ENCODE measurements around the gene MRAS. TPM values are rescaled to one million over a fixed set of nuclear protein-coding genes. Genes with fewer than 3 reads are reported as not detected.
A peak's percentile ranks its signal among the peaks of the same experiment; 100 is the strongest.
"Not testable (repeated sequence)": the region's sequence is repeated elsewhere in the genome, so short reads cannot be mapped to it uniquely, and the experiment has no call there.

Gene MRAS
- total RNA-seq, 1 experiment from 2014 or later = 2.4 TPM

DNA sequence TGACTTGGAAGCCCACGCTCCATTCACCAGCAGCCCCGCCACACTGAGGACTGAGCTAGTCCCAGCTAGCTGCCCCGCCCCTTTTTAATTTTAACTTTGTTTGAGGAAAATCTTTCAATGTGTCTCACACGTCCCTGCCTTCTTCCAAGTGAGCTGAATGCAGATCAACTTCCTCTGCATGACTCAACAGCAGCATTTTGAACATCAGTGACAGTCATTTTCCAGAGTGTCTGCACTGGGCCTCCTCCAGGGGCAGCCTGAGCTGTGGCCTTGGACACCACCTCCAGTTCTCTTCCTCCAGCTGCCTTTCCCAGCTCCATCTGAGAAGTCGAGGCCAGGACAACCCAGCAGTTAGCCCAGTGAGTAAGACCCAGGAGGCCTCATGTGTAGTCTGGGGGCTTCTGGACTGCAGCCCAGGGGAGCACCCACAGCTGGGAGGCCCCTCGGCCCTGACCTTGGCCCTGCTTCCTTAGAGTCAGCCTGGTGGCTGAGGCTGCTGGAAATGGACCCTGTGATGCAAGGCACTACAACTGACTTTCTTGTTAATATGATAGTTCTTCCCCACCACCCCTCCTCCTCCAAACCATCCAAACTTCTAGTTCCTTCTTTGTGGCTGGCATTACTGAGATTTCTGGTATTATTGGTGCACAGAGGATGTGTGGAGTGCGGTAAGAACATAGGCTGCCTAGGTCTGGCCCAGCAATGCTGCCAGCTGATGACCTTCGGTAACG, 64.6 kb downstream of the MRAS start:
- ChIA-PET CTCF (interaction anchor here (0.5 kb wide), 1 partner anchor 539 kb away, joined by 10 read pairs; no protein-coding TSS in a partner anchor), POLR2A (ENCODE audit: unreplicated experiment) (interaction anchor here (0.6 kb wide), 2 partner anchors 196 to 888 kb away, joined by 3 read pairs; partner anchors contain the start of gene FAIM)
- Histone ChIP-seq H3K9me2 (ENCODE audit: insufficient read depth) (no peaks in the 10 kb centered on the region), H3K9me3 (ENCODE audit: insufficient read depth, low read depth) (no peaks in the 10 kb centered on the region), H3K27ac (no peak overlapping the region), H2AFZ (no peak overlapping the region), H3F3A (ENCODE audit: insufficient read depth, low read depth) (no peaks in the 10 kb centered on the region), H3K4me2 (no peak overlapping the region), H3K4me3 (no peak overlapping the region), H3K27me3 (ENCODE audit: insufficient read depth, low read depth) (no peaks in the 10 kb centered on the region), H3K36me3 (ENCODE audit: low read depth) (no peaks in the 10 kb centered on the region), H3K4me1 (replicated peaks; ENCODE audit: insufficient read depth) (no peaks in the 10 kb centered on the region), H3K79me2 (ENCODE audit: low read depth) (no peaks in the 10 kb centered on the region), H4K20me1 (ENCODE audit: insufficient read depth) (no peaks in the 10 kb centered on the region)
- intact Hi-C loops (cut with micrococcal nuclease; ENCODE audit: unreplicated experiment) = no loop called here
- TF ChIP-seq, protein P1, sequence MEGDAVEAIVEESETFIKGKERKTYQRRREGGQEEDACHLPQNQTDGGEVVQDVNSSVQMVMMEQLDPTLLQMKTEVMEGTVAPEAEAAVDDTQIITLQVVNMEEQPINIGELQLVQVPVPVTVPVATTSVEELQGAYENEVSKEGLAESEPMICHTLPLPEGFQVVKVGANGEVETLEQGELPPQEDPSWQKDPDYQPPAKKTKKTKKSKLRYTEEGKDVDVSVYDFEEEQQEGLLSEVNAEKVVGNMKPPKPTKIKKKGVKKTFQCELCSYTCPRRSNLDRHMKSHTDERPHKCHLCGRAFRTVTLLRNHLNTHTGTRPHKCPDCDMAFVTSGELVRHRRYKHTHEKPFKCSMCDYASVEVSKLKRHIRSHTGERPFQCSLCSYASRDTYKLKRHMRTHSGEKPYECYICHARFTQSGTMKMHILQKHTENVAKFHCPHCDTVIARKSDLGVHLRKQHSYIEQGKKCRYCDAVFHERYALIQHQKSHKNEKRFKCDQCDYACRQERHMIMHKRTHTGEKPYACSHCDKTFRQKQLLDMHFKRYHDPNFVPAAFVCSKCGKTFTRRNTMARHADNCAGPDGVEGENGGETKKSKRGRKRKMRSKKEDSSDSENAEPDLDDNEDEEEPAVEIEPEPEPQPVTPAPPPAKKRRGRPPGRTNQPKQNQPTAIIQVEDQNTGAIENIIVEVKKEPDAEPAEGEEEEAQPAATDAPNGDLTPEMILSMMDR (conservative IDR thresholded peaks at IDR 0.05) = no peak
- TF ChIP-seq EZH2 (IDR thresholded peaks at IDR 0.05; ENCODE audit: low read depth) = no peak
- no TSS peak for BruUV-seq (replicated peaks)
- no peak for DNase-seq

GRCh38 chr3:138416236-138416635, 67.9 kb downstream of the MRAS start:
- H3K27ac ChIP-seq; CTCF ChIA-PET; H3K4me3 ChIP-seq; H3K4me2 ChIP-seq; H4K20me1 ChIP-seq (ENCODE audit: insufficient read depth); H3K4me1 ChIP-seq (replicated peaks; ENCODE audit: insufficient read depth); H3K27me3 ChIP-seq (ENCODE audit: insufficient read depth, low read depth); H3K9me2 ChIP-seq (ENCODE audit: insufficient read depth); BruUV-seq (replicated peaks); H3F3A ChIP-seq (ENCODE audit: insufficient read depth, low read depth); H3K79me2 ChIP-seq (ENCODE audit: low read depth); H3K9me3 ChIP-seq (ENCODE audit: insufficient read depth, low read depth); H3K36me3 ChIP-seq (ENCODE audit: low read depth); POLR2A ChIA-PET (ENCODE audit: unreplicated experiment); H2AFZ ChIP-seq; DNase-seq: not testable (repeated sequence)
- intact Hi-C loops (cut with micrococcal nuclease; ENCODE audit: unreplicated experiment) = loop anchor here (2.0 to 5.0 kb wide), 4 partner anchors 89 to 281 kb away; partner anchors contain the start of gene NME9

DNA sequence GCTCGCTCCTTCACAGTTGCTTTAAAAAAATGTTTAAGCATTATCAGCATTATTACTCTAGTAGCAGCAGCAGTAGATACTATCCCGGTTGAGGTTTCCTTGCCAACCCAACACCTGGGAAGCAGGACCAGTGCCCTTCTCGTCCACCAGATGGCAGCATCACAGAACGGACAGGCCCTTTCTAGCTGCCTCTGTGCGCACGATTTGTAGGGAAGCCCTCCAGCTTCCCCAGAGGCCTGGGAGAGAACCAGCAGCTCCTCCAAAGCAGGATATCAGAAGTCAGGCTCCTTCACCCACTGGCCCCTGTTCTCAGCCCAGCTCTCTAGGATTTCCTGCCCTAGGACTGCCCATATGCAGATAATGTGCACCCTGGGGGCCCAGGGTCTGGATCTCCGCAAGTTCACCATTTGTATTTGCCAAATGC, 69.2 kb downstream of the MRAS start:
- CTCF ChIA-PET = interaction anchor here (0.5 to 1.2 kb wide), 7 partner anchors 16 to 519 kb away, joined by 3 to 4 read pairs (median 4); partner anchors contain the start of gene CEP70
- Histone ChIP-seq H3K27ac (no peak overlapping the region), H3K36me3 (ENCODE audit: low read depth) (no peaks in the 10 kb centered on the region), H3F3A (ENCODE audit: insufficient read depth, low read depth) (no peaks in the 10 kb centered on the region), H3K4me2 (no peak overlapping the region), H3K4me3 (no peak overlapping the region), H3K9me2 (ENCODE audit: insufficient read depth) (no peaks in the 10 kb centered on the region), H2AFZ (no peak overlapping the region), H3K79me2 (ENCODE audit: low read depth) (no peaks in the 10 kb centered on the region), H3K9me3 (ENCODE audit: insufficient read depth, low read depth) (no peaks in the 10 kb centered on the region), H3K27me3 (ENCODE audit: insufficient read depth, low read depth) (no peaks in the 10 kb centered on the region), H3K4me1 (replicated peaks; ENCODE audit: insufficient read depth) (no peaks in the 10 kb centered on the region), H4K20me1 (ENCODE audit: insufficient read depth) (no peaks in the 10 kb centered on the region)
- peak; percentile 54 to 83 for DNase-seq
- no peak for TF ChIP-seq EZH2 (IDR thresholded peaks at IDR 0.05; ENCODE audit: low read depth)
- TF ChIP-seq, protein P1 (conservative IDR thresholded peaks at IDR 0.05) = peak; percentile 88
- POLR2A ChIA-PET (ENCODE audit: unreplicated experiment) = no interaction called here
- intact Hi-C loops (cut with micrococcal nuclease; ENCODE audit: unreplicated experiment) = loop anchor here (1.0 to 5.0 kb wide), 6 partner anchors 90 to 912 kb away; partner anchors contain the start of gene NME9
- no TSS peak for BruUV-seq (replicated peaks)
